GM19043 (cell line): ENCODE measurements around the gene SLC8A3.

Source experiments
- ATAC-seq: cut with Tn5 transposase; IDR thresholded peaks from one replicate; pipeline ENCODE4 v1.9.1; 2021; ENCODE audit warnings: low read depth; ENCODE audit not compliant: unreplicated experiment

SLC8A3 gene

GRCh38 chr14:70077005-70077404 lies 111.7 kb downstream of the SLC8A3 start:
- ATAC-seq, result no peak

- ATAC-seq, result no peak
Observed at GRCh38 chr14:70073924-70074566, 114.7 kb downstream of the SLC8A3 start.

GRCh38 chr14:70069186-70069585 lies 119.6 kb downstream of the SLC8A3 start:
- ATAC-seq, result no peak

GRCh38 chr14:70067810-70068209 lies 120.9 kb downstream of the SLC8A3 start:
- no peak for ATAC-seq

GRCh38 chr14:70064136-70064865 lies 124.5 kb downstream of the SLC8A3 start:
- ATAC-seq, result no peak

- no peak for ATAC-seq
Observed at GRCh38 chr14:70061108-70061507, 127.6 kb downstream of the SLC8A3 start.

- ATAC-seq, result no peak
Observed at GRCh38 chr14:70059545-70059944, 129.2 kb downstream of the SLC8A3 start.

- ATAC-seq, result no peak
Observed at GRCh38 chr14:70057519-70058136, 131.1 kb downstream of the SLC8A3 start.

- no peak for ATAC-seq
Observed at GRCh38 chr14:70052990-70053389, 135.8 kb downstream of the SLC8A3 start.

- no peak for ATAC-seq
Observed at GRCh38 chr14:70050136-70050535, 138.6 kb downstream of the SLC8A3 start.

GRCh38 chr14:70049605-70050004 lies 139.1 kb downstream of the SLC8A3 start:
- ATAC-seq, result no peak

- ATAC-seq, result no peak
Observed at GRCh38 chr14:70048313-70048654, 140.5 kb downstream of the SLC8A3 start.

- no peak for ATAC-seq
Observed at GRCh38 chr14:70047598-70048312, 141.0 kb downstream of the SLC8A3 start.

- no peak for ATAC-seq
Observed at GRCh38 chr14:70045844-70046535, 142.8 kb downstream of the SLC8A3 start.

- ATAC-seq, result no peak
Observed at GRCh38 chr14:70045310-70045709, 143.4 kb downstream of the SLC8A3 start.

- ATAC-seq, result no peak
Observed at GRCh38 chr14:70043001-70043400, 145.8 kb downstream of the SLC8A3 start.

- no peak for ATAC-seq
Observed at GRCh38 chr14:70036665-70037064, 152.1 kb downstream of the SLC8A3 start.

- ATAC-seq, result no peak
Observed at GRCh38 chr14:70034257-70034656, 154.5 kb downstream of the SLC8A3 start.

- no peak for ATAC-seq
Observed at GRCh38 chr14:70033561-70033960, 155.2 kb downstream of the SLC8A3 start.

- no peak for ATAC-seq
Observed at GRCh38 chr14:70033116-70033515, 155.6 kb downstream of the SLC8A3 start.

- ATAC-seq, result no peak
Observed at GRCh38 chr14:70032447-70032846, 156.3 kb downstream of the SLC8A3 start.
